Kidney (tissue), 14 donors: ENCODE data around the gene FAXC. TPM values are rescaled to one million over a fixed set of nuclear protein-coding genes. Genes with fewer than 3 reads are reported as not detected.

Experiments used
- DNase-seq, 5 donors: peaks; one replicate each; pipeline ENCODE4 v3.0.0-alpha.2; 2013 to 2020
- FAIRE-seq: peaks from 2 replicates; lab custom pipeline; 2012; peaks lifted over from hg19 to GRCh38; lab: Jason Lieb, UNC
- H3K27ac ChIP-seq, 2 donors: one replicate each; pipeline ENCODE4 v1.7.0; 2013; ENCODE audit warnings: low read depth in 2 of 2, low read length in 2 of 2, inconsistent platforms in 1 of 2
- H3K27me3 ChIP-seq: one replicate; pipeline ENCODE4 v1.7.1; 2013; ENCODE audit warnings: low read length, inconsistent platforms; ENCODE audit not compliant: control insufficient read depth, insufficient read depth
- H3K36me3 ChIP-seq, 3 donors: one replicate each; pipeline versions ENCODE4 v1.7.0 to v1.7.1; 2013; ENCODE audit warnings: low read length in 3 of 3, control low read depth in 1 of 3, inconsistent platforms in 1 of 3; ENCODE audit not compliant: insufficient read depth in 3 of 3, control insufficient read depth in 2 of 3
- H3K4me1 ChIP-seq, 3 donors: one replicate each; pipeline versions ENCODE4 v1.7.0 to v1.7.1; 2013; ENCODE audit warnings: low read length in 3 of 3, inconsistent platforms in 1 of 3, low read depth in 1 of 3; ENCODE audit not compliant: control insufficient read depth in 2 of 3, insufficient read depth in 2 of 3
- H3K4me3 ChIP-seq, 3 donors: one replicate each; pipeline versions ENCODE4 v1.7.0 to v1.8.1; 2013; ENCODE audit warnings: low read length in 3 of 3, control low read depth in 1 of 3, inconsistent platforms in 1 of 3
- H3K9ac ChIP-seq, 3 donors: one replicate each; pipeline versions ENCODE4 v1.7.0 to v1.7.1; 2013; ENCODE audit warnings: low read length in 3 of 3, control low read depth in 1 of 3, inconsistent platforms in 1 of 3
- H3K9me3 ChIP-seq, 3 donors: one replicate each; pipeline versions ENCODE4 v1.7.0 to v1.7.1; 2013; ENCODE audit warnings: low read length in 3 of 3, control low read depth in 1 of 3, inconsistent platforms in 1 of 3; ENCODE audit not compliant: control insufficient read depth in 2 of 3, insufficient read depth in 1 of 3
- CTCF ChIP-seq: IDR thresholded peaks from 3 replicates; pipeline ENCODE4 v1.5.1; 2012; ENCODE audit warnings: mild to moderate bottlenecking, moderate library complexity, borderline replicate concordance; ENCODE audit not compliant: insufficient read depth; ENCODE audit errors: extremely low read depth
- intact Hi-C: fragments of 100-400 bp; cut with DNase I; formaldehyde crosslinking; loops from one replicate; pipeline ENCODE4 v1.11.1; 2022
- polyA plus RNA-seq: library from polyadenylated mRNA; stranded (reverse); fragments of 350-450 nt; fragmentation: Illumina TruSeq; extraction: RNeasy Lipid Tissue Mini Kit (QIAGEN cat#74804); gene quantifications from one replicate; pipeline ENCODE4 v1.2.3, GENCODE V29; 2014; ENCODE audit warnings: low read depth, low replicate concordance; ENCODE audit not compliant: insufficient read depth
- total RNA-seq: library from RNA; stranded (reverse); fragmentation: NEBNext Ultra II Directional; extraction: Animal tissue kit (Norgen Biotek cat#: 25700); gene quantifications from one replicate; pipeline ENCODE4 v1.2.1, GENCODE V29; 2021
- donor health status: control.
- donor health status: control.
- donor health status: control.
- donor health status: control.
- donor health status: control.
- donor health status: DM: yes; HTN: yes; CAD: no.
- donor health status: Normal renal cell carcinoma (clear cell type).

Gene FAXC
- total and polyA plus RNA-seq, 2 donors from 2014 or later = 1.4 to 3.3 TPM

DNA sequence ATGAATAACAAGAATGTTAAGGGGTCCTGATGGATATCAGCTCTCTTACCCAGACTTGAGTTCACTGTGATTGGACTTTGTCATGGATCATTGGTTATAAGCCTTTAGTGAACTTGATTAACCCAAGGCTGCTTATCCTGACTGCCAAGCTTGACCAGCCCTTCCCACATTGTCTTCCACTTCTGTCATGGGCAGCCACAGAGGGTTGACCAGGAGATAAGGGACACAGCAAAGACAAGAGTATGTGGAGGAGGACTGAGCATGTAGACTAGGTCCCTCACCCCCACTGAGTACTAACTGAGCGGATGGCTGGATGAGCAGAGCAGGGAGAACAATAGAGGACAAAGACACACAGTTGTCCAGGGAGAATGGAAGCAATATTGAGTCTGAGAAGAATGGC, 52.5 kb downstream of the FAXC start:
- no peak for FAIRE-seq
- Histone ChIP-seq H3K9ac (no peak overlapping the region), H3K27ac (no peak overlapping the region), H3K36me3 (no peaks in the 10 kb centered on the region), H3K9me3 (no peaks in the 10 kb centered on the region), H3K27me3 (no peaks in the 10 kb centered on the region), H3K4me3 (no peak overlapping the region), H3K4me1 (peaks cover 0 to 2% (median 0%) of the 10 kb centered on the region in 3 donors)
- DNase-seq = no peak
- TF ChIP-seq CTCF = no peak
- intact Hi-C loops = no loop called here

DNA sequence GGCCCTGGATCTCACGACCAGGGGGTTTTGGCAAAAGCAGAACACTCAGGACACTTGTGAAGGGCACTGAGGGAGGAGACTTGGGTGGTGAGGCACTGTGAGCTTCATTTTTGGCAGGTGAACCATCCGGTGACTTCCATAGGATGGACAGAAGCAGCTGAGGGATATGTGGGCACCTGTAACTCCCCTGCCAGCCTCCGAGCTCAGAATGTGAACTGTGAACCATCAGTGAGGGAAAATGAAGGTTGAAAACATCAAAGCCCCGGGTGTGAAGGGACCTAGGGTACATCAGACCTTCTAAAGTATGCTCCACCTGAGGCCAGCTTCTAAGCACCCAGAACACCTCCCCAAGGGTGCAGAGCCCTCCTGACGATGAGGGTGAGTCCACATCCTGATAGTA, 53.2 kb downstream of the FAXC start:
- Histone ChIP-seq H3K36me3 (no peaks in the 10 kb centered on the region), H3K27me3 (no peaks in the 10 kb centered on the region), H3K4me3 (no peak overlapping the region), H3K9me3 (no peaks in the 10 kb centered on the region), H3K4me1 (peaks cover 0 to 2% (median 0%) of the 10 kb centered on the region in 3 donors), H3K27ac (no peak overlapping the region), H3K9ac (no peak overlapping the region)
- TF ChIP-seq CTCF = no peak
- FAIRE-seq (no peak), DNase-seq (no peak)
- intact Hi-C loops = no loop called here

DNA sequence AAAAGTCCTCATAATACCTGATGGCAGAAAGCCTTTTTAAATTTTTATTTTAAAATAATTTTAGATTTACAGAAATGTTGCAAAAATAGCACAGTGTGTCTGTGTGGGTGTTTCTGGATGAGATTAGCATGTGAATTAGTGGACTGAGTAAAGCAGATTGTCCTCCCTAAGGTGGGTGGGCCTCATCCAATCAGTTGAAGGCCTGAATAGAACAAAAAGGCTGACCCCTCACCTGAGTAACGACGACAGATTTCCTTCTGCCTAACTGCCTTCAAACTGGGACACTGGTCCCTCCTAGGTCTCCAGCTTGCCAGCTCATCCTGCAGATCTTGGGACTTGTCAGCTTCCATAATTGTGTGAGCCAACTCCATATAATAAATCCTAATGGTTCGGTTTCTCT, 54.2 kb downstream of the FAXC start:
- Histone ChIP-seq H3K27me3 (no peaks in the 10 kb centered on the region), H3K36me3 (no peaks in the 10 kb centered on the region), H3K4me1 (peaks cover 0 to 2% (median 0%) of the 10 kb centered on the region in 3 donors), H3K9me3 (no peaks in the 10 kb centered on the region), H3K4me3 (no peak overlapping the region), H3K27ac (no peak overlapping the region), H3K9ac (no peak overlapping the region)
- FAIRE-seq (no peak), DNase-seq (no peak)
- intact Hi-C loops = no loop called here
- TF ChIP-seq CTCF = no peak

DNA sequence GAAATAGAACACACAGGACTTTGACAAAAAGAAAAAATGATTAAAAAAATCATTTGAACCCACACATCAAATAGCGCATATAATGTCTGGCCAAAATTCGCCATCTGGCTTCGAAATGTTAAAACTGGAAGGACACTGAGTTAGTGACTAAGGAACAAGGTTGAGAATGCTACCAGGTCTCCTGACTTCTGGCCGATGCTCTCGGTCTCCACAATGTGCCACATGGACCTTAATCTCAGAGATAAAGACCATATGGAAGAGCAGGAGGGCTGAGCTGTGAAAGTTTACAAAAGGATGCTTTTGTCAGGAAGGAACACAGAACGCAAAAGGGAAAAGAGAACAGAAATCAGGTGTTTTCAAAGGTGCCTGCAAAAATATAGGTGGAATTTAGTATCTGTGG, 54.7 kb downstream of the FAXC start:
- DNase-seq = no peak
- TF ChIP-seq CTCF = no peak
- no peak overlapping the region for H3K4me3 ChIP-seq
- H3K9ac ChIP-seq = no peak overlapping the region
- H3K36me3 ChIP-seq = no peaks in the 10 kb centered on the region
- H3K27me3 ChIP-seq = no peaks in the 10 kb centered on the region
- no peaks in the 10 kb centered on the region for H3K9me3 ChIP-seq
- no peak overlapping the region for H3K27ac ChIP-seq
- FAIRE-seq = no peak
- intact Hi-C loops = no loop called here
- H3K4me1 ChIP-seq = peaks cover 0 to 2% (median 0%) of the 10 kb centered on the region in 3 donors
